CD4-positive, alpha-beta T cell (primary cell): ENCODE measurements around the gene OSBPL6. TPM values are rescaled to one million over a fixed set of nuclear protein-coding genes. Genes with fewer than 3 reads are reported as not detected.

Source experiments
- ATAC-seq: fragments of 200-7000 bp; cut with Tn5 transposase; one replicate; pipeline ENCODE4 v1.10.0; 2022; ENCODE audit warnings: mild to moderate bottlenecking; ENCODE audit not compliant: poor library complexity
- CTCF ChIA-PET: fragments of 350-600 bp; sonication (Branson Sonifier 250); formaldehyde crosslinking; loops from one replicate; lab custom pipeline; 2021; ENCODE audit warnings: antibody characterized with exemption, inconsistent platforms; lab: Charles Lee
- POLR2A ChIA-PET: fragments of 350-600 bp; sonication (Branson Sonifier 250); formaldehyde crosslinking; loops from one replicate; lab custom pipeline; 2021; ENCODE audit warnings: antibody characterized with exemption, inconsistent platforms; lab: Charles Lee
- DNase-seq, 14 experiments: peaks; one replicate each; pipeline ENCODE4 v3.0.0-alpha.2; 2013 to 2020; ENCODE audit warnings: mixed read lengths in 2 of 14
- H3K27ac ChIP-seq, 2 donors: one replicate each; pipeline versions ENCODE4 v1.5.1 to v1.7.0; 2013; ENCODE audit warnings: low read length in 2 of 2, low read depth in 1 of 2, mild to moderate bottlenecking in 1 of 2
- H3K27me3 ChIP-seq, 2 experiments: 1 replicate in 1 of 2; 2 replicates in 1 of 2; pipeline versions ENCODE4 v1.6.1 to v1.7.0; 2013; ENCODE audit warnings: low read length in 2 of 2, control low read depth in 1 of 2, mild to moderate bottlenecking in 1 of 2, moderate library complexity in 1 of 2; ENCODE audit not compliant: insufficient read depth in 2 of 2, control insufficient read depth in 1 of 2
- H3K36me3 ChIP-seq: one replicate; pipeline ENCODE4 v1.6.1; 2013; ENCODE audit warnings: low read length, control low read depth; ENCODE audit not compliant: insufficient read depth
- H3K4me1 ChIP-seq: one replicate; pipeline ENCODE4 v1.6.1; 2013; ENCODE audit warnings: low read length, control low read depth; ENCODE audit not compliant: insufficient read depth
- H3K4me3 ChIP-seq: one replicate; pipeline ENCODE4 v1.5.1; 2013; ENCODE audit warnings: mild to moderate bottlenecking, low read length, moderate library complexity
- H3K9me3 ChIP-seq, 2 experiments: 1 replicate in 1 of 2; 2 replicates in 1 of 2; pipeline versions ENCODE4 v1.6.1 to v1.7.0; 2013; ENCODE audit warnings: low read length in 2 of 2, mild to moderate bottlenecking in 2 of 2, control low read depth in 1 of 2, moderate library complexity in 1 of 2; ENCODE audit not compliant: control insufficient read depth in 1 of 2, insufficient read depth in 1 of 2
- H3K27ac Mint-ChIP-seq: one replicate; pipeline ENCODE4 v1.8.0; 2020; ENCODE audit warnings: mixed read lengths
- H3K27me3 Mint-ChIP-seq: one replicate; pipeline ENCODE4 v1.8.0; 2021; ENCODE audit warnings: mixed read lengths
- H3K36me3 Mint-ChIP-seq: one replicate; pipeline ENCODE4 v1.8.0; 2021; ENCODE audit warnings: low read depth, mixed read lengths
- H3K4me1 Mint-ChIP-seq: one replicate; pipeline ENCODE4 v1.8.0; 2021; ENCODE audit warnings: low read depth, mixed read lengths
- H3K4me3 Mint-ChIP-seq: one replicate; pipeline ENCODE4 v1.8.0; 2020; ENCODE audit warnings: mild to moderate bottlenecking, mixed read lengths
- H3K9me3 Mint-ChIP-seq: one replicate; pipeline ENCODE4 v1.8.0; 2020; ENCODE audit warnings: mixed read lengths
- intact Hi-C, 2 experiments: fragments of 100-400 bp; cut with DNase I in 1 of 2; cut with micrococcal nuclease in 1 of 2; formaldehyde crosslinking; loops; one replicate each; pipeline versions ENCODE4 v1.15.1 to v1.9.0; 2023 to 2025; cut with DNase I, micrococcal nuclease
- total RNA-seq, 174 experiments: library from RNA in 2 of 174; stranded (reverse) in 2 of 174; gene quantifications; one replicate each; pipeline ENCODE4 v1.2.3 and lab custom pipeline; 2021 to 2026
- TF ChIP-seq, protein P1 (sequence below): fragments of 200-600 bp; IDR thresholded peaks from one replicate; pipeline ENCODE4 v1.8.0; 2022; ENCODE audit warnings: antibody characterized with exemption, mild to moderate bottlenecking

OSBPL6 gene
- total RNA-seq, 2 experiments from 2014 or later, result 0.08 to 0.11 TPM

GRCh38 chr2:178286636-178287035, 92.3 kb downstream of the OSBPL6 start:
- ATAC-seq (no peak), DNase-seq (no peak)
- intact Hi-C loops, result no loop called here
- H3K4me1 ChIP-seq, result no peaks in the 10 kb centered on the region
- H3K27me3 Mint-ChIP-seq, result peaks cover 4% of the 10 kb centered on the region
- no peak overlapping the region for H3K4me3 ChIP-seq
- H3K27ac Mint-ChIP-seq, result no peak overlapping the region
- TF ChIP-seq, protein P1, sequence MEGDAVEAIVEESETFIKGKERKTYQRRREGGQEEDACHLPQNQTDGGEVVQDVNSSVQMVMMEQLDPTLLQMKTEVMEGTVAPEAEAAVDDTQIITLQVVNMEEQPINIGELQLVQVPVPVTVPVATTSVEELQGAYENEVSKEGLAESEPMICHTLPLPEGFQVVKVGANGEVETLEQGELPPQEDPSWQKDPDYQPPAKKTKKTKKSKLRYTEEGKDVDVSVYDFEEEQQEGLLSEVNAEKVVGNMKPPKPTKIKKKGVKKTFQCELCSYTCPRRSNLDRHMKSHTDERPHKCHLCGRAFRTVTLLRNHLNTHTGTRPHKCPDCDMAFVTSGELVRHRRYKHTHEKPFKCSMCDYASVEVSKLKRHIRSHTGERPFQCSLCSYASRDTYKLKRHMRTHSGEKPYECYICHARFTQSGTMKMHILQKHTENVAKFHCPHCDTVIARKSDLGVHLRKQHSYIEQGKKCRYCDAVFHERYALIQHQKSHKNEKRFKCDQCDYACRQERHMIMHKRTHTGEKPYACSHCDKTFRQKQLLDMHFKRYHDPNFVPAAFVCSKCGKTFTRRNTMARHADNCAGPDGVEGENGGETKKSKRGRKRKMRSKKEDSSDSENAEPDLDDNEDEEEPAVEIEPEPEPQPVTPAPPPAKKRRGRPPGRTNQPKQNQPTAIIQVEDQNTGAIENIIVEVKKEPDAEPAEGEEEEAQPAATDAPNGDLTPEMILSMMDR, result no peak
- peaks cover 2% of the 10 kb centered on the region for H3K9me3 Mint-ChIP-seq
- no peaks in the 10 kb centered on the region for H3K4me1 Mint-ChIP-seq
- H3K27me3 ChIP-seq, result peaks cover 0 to 2% of the 10 kb centered on the region in 2 experiments
- H3K4me3 Mint-ChIP-seq, result no peak overlapping the region
- H3K27ac ChIP-seq, result no peak overlapping the region
- no peaks in the 10 kb centered on the region for H3K36me3 ChIP-seq
- H3K36me3 Mint-ChIP-seq, result no peaks in the 10 kb centered on the region
- CTCF ChIA-PET, result no interaction called here
- no peaks in the 10 kb centered on the region for H3K9me3 ChIP-seq
- POLR2A ChIA-PET, result no interaction called here

DNA sequence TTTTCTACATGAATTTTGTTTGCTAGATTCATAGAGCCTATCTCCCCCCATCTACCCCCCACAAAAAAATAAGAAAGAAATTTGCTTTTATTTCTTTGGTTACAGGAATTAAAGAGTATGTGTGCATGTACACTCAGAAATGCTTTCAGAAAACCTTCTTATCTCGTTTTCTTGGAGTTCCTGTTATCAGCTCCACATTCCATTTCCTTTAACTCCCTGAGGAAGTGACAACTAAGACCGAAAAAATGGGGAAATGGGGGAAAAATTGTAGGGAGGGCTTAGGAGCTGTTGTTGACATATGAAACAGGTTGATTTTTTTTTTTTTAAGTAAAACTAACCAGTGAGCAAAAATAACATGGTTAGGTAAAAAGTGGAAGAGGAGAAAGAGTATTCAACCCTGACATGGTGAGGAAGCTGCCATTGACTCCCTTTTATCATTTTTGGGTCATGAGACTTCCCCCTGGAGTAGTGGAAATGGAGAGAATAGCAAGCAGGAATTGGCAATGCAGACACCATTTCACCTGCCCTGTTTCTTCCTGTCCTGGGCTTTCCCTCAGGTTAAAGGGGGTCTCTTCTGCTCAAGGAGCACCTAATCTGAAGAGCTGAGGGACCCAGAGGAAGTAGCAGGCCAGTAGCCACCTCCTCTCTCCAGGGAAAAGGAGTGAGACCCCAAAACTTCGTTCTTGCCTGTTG, 93.5 kb downstream of the OSBPL6 start:
- ATAC-seq (no peak), DNase-seq (no peak)
- no peak overlapping the region for H3K4me3 Mint-ChIP-seq
- ChIA-PET POLR2A (no interaction called here), CTCF (no interaction called here)
- no peak overlapping the region for H3K27ac ChIP-seq
- H3K36me3 ChIP-seq, result no peaks in the 10 kb centered on the region
- intact Hi-C loops, result no loop called here
- peaks cover 0 to 4% of the 10 kb centered on the region in 2 experiments for H3K27me3 ChIP-seq
- no peak overlapping the region for H3K4me3 ChIP-seq
- peaks cover 4% of the 10 kb centered on the region for H3K27me3 Mint-ChIP-seq
- no peak overlapping the region for H3K27ac Mint-ChIP-seq
- H3K9me3 Mint-ChIP-seq, result peaks cover 2% of the 10 kb centered on the region
- no peaks in the 10 kb centered on the region for H3K9me3 ChIP-seq
- no peaks in the 10 kb centered on the region for H3K4me1 ChIP-seq
- TF ChIP-seq, protein P1, result no peak
- H3K36me3 Mint-ChIP-seq, result no peaks in the 10 kb centered on the region
- no peaks in the 10 kb centered on the region for H3K4me1 Mint-ChIP-seq

DNA sequence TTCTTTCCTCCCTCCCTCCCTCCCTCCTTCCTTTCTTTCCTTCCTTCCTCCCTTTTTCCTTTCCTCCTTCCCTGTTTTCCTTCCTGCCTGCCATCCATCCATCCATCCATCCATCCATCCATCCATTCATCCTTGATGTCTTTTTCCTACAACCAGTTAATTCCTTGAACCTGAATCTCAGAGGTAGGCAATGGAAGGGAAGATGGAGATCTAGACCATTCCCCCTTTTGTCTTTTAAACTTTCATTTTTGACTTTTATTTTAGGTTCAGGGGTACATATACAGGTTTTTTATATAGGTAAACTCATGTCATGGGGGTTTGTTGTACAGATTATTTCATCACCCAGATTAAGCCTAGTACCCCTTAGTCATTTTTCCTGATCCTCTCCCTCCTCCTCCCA, 97.4 kb downstream of the OSBPL6 start:
- TF ChIP-seq, protein P1, result no peak
- ChIA-PET CTCF (no interaction called here), POLR2A (no interaction called here)
- H3K4me1 ChIP-seq, result no peaks in the 10 kb centered on the region
- no peak overlapping the region for H3K27ac ChIP-seq
- Mint-ChIP-seq H3K9me3 (peaks cover 2% of the 10 kb centered on the region), H3K27me3 (peaks cover 7% of the 10 kb centered on the region), H3K4me3 (no peak overlapping the region), H3K4me1 (no peaks in the 10 kb centered on the region), H3K36me3 (no peaks in the 10 kb centered on the region), H3K27ac (no peak overlapping the region)
- no peaks in the 10 kb centered on the region for H3K36me3 ChIP-seq
- intact Hi-C loops, result no loop called here
- peaks cover 4 to 5% of the 10 kb centered on the region in 2 experiments for H3K27me3 ChIP-seq
- DNase-seq, result no peak
- H3K4me3 ChIP-seq, result no peak overlapping the region
- H3K9me3 ChIP-seq, result no peaks in the 10 kb centered on the region
- no peak for ATAC-seq
